Activated T-cell treated with anti-CD3 and anti-CD28 coated beads for 48 hours (primary cell): ENCODE measurements around the gene PI16.

Experiments used
- DNase-seq: peaks from one replicate; pipeline ENCODE4 v3.0.0-alpha.2; 2020; ENCODE audit warnings: low read depth

The PI16 gene

DNA sequence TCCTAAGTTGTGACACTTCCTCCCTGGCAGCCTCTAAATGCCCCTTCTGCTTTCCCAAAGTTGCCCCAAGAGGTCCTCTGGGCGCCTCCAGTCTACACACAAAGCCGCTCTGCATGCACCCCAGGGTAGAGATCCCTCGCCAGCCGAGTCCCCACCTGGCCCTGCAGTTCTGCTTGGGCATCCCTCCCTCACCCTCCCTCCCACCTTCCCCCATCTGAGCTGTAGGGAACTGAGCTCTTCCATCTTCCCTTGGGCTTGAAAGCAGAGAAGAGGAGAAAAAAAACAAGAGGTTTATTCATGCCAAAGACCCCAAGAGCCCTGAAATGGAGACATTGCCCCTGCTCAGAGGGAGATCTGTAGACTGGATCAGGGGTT, 45.2 kb downstream of the PI16 start:
- DNase-seq = no peak

GRCh38 chr6:37004044-37004980, 49.8 kb downstream of the PI16 start:
- DNase-seq = no peak

GRCh38 chr6:37005061-37005810, 50.7 kb downstream of the PI16 start, which contains the start of gene FGD2:
TSS of gene FGD2 (plus strand) at chr6:37005655. CDS start at chr6:37005818, 163 bp downstream.
- DNase-seq = no peak

GRCh38 chr6:37005827-37006567, 51.5 kb downstream of the PI16 start:
- DNase-seq = no peak

GRCh38 chr6:37006793-37007339, 52.3 kb downstream of the PI16 start:
- no peak for DNase-seq

- DNase-seq = no peak
These were observed 53.0 kb downstream of the PI16 start for GRCh38 chr6:37007340-37008043.

DNA sequence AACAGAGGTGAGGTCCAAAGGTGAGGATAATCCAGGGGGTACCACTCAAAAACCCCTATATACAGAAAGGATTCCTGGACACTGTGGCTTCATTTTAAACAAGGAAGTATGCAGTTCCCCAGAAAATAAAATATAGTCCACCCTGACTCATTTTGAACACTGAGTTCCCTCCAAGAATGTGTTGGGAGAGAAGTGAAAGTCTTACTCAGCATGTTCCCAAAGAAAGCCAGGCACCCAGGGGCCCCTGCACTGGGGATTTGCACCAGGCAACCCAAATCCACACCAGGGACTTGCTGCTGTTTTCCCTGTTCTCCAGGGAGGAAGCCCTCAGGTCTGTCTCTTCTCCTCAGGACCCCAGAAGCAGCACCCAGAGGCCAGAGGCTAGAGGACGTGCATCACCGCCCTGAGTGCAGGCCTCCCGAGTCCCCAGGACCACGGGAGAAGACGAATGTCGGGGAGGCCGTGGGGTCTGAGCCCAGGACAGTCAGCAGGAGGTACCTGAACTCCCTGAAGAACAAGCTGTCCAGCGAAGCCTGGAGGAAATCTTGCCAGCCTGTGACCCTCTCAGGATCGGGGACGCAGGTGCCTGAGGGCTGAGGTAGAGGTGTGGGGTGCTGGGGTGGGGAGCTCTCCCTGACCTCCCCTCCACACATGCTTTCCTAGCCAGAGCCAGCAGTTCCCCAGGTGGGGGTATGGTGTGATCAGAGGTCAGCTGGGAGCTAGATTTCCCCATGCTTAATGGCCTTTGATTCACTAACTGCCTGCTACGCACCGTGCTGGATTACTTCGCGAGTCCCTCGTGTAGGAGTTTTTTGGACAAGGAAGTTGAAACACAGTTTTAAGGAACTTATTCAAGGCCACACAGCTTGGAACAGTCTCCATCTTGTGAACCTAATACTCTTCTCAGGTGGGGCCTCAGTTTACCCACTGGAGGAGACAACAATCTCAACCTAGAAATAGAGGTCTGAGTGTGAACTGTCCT, 54.2 kb downstream of the PI16 start:
- no peak for DNase-seq

GRCh38 chr6:37010402-37010892, 55.9 kb downstream of the PI16 start:
- no peak for DNase-seq

DNA sequence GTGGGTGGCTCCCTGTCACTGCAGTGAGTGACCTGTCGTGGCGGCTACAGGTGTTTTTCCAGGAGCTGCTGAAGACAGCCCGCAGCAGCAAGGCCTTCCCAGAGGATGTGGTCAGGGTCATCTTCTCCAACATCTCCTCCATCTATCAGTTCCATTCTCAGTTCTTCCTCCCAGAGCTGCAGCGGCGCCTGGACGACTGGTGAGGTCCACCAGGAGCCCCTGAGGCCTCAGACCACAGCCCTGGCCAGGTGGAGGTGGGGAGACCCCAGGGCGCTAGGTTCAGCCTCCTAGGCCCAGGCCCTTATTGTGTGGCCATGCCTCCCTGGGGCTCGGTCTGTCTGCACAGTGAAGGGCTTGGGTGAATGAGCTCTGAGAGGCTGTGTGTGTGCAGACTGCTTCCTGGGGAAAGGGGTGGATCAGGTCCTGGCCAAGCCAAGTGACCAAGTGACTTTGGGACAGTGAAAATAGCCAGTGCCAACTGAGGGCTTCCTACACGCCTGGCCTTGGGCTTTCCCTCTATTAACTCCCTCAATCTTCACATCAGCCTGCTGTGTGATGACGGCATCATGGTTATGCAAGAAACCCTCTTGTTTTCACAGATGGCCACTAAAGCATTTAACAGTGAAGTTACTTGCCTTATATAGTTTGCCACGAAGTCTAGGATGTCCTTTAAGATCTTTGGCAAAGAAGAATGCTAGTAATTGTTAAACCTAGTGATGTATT, 57.3 kb downstream of the PI16 start:
- DNase-seq = no peak

DNA sequence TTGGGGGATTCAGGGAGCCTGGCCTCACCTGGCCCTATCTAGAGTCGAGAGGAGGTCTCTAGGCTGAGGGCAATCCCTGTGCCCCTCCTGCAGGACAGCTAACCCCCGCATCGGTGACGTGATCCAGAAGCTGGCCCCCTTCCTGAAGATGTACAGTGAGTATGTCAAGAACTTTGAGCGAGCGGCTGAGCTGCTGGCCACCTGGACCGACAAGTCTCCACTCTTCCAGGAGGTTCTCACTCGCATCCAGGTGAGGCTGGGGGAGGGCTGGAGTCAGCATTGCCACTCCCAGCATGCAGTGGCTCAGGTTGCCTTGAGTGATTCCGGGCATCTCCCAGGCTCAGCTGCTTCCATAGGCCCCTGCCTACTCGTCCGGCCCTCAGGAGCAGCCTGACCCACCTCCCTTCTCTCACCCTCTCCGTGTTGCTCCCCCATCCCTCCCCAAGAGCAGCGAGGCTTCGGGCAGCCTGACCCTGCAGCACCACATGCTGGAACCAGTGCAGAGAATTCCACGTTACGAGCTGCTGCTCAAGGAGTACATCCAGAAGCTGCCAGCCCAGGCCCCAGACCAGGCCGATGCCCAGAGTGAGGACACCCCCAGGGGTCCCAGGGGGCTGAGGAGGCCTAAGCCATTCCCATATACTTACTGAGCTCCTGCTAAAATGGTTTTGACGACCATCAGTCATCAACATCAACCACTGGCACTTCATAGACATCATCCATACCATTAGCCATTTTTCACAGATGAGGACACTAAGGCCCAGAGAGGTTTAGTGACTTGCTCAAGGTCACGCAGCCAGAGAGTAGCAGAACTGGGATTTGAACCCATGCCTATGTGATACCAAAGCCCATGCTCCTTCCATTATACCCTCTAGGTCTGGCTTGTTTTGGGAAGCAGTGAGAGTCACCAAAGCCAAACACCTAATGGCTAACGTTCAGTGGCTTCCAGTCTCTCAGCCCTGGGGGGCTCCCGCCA, 59.3 kb downstream of the PI16 start:
- DNase-seq = no peak
